Raji (cell line): ENCODE results near the gene TMEM192.

ENCODE experiments used
- POLR2A ChIP-seq: IDR thresholded peaks from 2 replicates; pipeline ENCODE4 v1.6.1; 2011; ENCODE audit warnings: low read depth, low read length, control low read depth; ENCODE audit not compliant: insufficient read depth

TMEM192 gene

DNA sequence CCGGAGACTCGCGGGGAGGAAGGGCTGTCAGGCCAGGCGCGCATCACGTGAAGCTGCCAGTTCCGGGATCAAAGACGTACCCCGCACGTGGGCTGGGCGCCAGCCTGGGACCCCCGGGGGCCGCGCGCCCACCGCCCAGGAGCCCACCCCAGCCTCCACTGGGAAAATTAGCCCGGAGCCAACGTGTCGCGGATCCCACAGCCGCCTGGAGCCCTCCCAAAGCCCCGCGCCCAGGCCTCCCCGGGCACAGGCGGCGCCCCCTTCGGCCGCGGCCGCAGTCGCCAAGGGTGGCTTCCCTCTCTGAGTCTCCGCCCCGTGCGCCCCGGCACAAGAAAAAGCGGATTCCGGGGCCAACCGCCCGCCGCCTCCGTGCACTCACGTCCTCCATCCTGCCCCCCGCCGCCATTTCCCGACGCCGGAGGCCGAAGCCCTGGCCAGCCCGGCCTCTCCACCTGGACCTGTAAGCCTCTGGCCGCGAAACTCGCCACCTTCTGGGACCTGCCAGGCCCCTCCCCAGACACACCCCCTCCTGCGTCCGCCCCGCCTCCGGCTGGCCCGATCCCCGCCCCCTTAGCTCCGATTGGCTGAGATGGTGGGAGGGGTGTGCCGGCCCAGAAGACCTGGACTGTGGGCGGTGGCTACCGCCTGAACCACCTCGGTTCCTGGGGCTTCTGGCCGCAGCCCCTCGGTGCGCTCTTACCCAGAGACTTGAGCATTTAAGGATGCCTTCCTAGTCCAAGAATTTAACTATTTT, at the start of gene TMEM192:
Gene TMEM192 (minus strand): TSS at position 493 of the 754 bp plus-strand sequence. CDS start 87 bp downstream, at position 406.
- TF ChIP-seq POLR2A: peak; percentile 68

DNA sequence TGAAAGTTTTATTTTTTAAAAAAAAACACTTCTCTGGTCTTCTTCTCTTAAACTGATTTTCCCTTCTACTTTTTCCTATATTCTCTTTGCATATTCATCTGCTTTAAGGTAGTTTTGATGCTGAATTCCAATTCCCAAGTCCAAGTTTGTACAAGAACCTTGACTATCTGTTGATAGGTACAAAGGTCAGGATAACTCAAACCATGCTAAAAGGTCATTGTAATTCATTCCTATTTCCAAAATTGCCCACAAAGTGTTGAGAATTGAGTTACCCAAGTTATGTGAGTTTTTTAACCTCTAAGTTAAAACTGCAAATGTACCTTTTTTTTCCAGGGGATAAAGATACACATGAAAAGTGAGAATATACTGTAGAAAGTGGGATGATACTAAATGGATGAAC, 46.1 kb upstream of the TMEM192 start:
- no peak for TF ChIP-seq POLR2A

DNA sequence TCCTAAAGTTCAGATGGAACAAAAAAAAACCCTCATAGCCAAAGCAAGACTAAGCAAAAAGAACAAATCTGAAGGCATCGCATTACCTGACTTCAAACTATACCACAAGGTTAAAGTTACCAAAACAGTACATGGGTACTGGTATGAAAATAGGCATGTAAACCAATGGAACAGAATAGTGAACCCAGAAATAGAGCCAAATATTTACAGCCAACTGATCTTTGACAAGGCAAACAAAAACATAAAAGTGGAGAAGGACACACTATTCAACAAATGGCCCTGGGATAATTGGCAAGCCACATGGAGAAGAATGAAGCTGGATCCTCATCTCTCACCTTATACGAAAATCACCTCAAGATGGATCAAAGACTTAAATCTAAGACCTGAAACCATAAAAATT, 44.2 kb upstream of the TMEM192 start:
- TF ChIP-seq POLR2A: no peak

DNA sequence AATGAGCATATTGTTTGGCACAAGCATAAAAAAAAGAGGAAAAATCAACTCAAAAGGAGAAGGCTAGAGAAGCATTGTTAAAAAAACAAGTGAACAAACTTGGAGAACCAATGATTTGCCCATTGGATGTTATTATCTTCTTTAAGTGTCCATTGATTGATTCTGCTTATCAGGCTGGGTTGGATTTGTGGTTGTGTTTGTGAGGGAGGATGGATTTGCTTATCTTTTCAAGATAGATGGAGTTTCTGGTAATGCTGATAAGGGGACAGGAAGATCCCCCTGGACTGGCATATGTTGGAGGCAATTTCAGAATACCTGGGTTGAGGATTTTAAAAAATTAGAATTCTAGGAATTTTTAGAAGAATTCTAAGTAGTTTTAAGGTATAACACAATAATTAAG, 41.8 kb upstream of the TMEM192 start:
- TF ChIP-seq POLR2A: no peak

DNA sequence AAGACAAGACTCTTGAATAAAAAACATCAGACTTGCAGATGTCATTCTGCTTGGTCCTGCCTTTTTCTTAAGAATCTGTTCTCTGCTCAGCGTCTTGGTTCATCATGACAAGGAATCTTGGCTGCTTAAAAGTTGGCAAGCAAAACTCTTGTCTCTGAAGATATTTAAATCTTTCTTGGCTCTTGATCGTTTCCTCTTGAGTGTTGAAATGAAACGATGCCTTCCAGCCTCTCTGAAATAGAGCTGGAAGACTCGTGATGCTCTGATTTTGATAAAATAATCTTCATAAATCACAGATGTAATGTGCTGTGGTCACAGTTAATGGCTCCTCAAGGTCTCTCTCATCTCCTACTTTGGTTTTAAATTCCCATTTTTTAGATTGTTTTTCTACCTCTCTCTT, 39.9 kb upstream of the TMEM192 start:
- TF ChIP-seq POLR2A: no peak

- no peak for TF ChIP-seq POLR2A
These were observed 39.1 kb upstream of the TMEM192 start for GRCh38 chr4:165151734-165152133.

DNA sequence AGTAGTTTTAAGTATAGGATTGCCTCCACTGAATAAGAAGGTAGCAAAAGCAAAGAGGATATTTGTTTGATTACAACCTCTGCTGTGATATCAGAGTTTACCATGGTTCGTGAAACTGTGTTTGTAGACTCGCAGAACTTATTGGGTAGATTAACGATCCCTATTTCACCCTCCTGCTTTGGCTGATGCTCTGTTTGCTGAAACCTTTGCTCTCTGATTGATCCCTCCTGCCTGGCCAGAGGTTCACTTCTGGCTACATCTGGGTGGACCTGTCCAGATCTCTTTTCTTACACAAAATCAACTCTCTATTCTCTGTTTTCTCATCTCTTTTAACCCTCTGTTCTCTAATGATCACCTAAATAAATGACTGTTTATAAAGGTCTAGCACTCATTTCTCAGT, 37.9 kb upstream of the TMEM192 start:
- TF ChIP-seq POLR2A: no peak

GRCh38 chr4:165138843-165139242, 26.2 kb upstream of the TMEM192 start:
- TF ChIP-seq POLR2A: no peak

DNA sequence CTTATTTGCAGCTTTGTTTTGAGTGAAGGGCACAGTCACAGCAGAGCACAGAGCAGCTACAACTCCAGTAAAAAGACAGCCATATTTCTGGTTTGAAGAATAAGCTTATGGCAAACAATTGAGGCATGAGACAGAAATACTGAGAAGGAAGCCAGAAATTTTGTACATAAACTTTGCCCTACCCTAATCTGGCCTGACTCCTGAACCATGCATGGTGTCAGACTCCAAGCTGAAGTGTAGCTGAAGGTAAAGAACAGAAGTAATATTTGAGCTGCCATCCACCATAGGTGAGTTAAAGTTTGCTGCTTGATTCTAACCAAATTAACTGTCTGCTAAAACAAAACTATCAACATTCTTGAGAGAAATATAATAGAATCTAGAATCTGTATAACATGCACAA, 24.5 kb upstream of the TMEM192 start:
- no peak for TF ChIP-seq POLR2A

DNA sequence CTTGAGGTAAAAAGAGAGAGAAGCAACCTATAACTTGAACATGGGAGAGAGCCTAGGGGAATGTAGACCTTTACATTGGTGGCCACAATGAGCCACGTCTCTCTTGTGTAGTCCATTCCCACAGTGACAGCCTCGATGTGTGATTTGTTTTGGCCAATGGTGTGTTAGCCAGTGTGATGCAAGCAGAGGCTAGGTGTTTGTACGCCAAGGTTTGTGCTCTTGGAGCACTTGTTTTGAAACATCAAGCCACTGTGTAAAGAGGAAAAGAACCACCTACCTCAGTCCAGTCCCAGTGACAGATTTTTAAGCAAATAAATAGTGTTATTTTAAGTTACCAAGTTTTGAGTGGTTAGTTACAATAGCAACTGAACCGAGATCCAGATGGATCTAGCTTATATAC, 23.9 kb upstream of the TMEM192 start:
- TF ChIP-seq POLR2A: no peak

- TF ChIP-seq POLR2A: no peak
These were observed 20.5 kb upstream of the TMEM192 start for GRCh38 chr4:165133150-165133549.

- TF ChIP-seq POLR2A: no peak
These were observed 18.7 kb upstream of the TMEM192 start for GRCh38 chr4:165131247-165131832.

- TF ChIP-seq POLR2A: no peak
These were observed 17.3 kb upstream of the TMEM192 start for GRCh38 chr4:165129924-165130323.

DNA sequence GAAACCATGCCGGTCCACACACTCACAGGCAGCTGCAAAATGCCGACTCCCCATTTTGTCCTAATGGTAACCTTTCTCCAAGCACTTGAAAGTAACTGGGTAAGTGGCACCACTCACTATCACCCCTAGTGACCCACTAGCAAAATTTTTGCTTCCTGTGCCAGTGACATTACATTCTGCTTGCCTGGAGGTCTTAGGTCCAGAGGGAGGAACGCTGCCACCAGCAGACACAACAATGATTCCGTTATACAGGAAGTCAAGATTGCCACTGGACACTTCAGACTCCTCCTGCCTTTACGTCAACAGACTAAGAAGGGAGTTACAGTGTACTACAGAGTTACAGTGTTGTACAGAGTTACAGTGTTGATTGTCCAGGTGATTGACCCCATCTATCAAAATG, 11.8 kb upstream of the TMEM192 start:
- no peak for TF ChIP-seq POLR2A

- no peak for TF ChIP-seq POLR2A
These were observed 5.7 kb upstream of the TMEM192 start for GRCh38 chr4:165118256-165118909.

GRCh38 chr4:165115301-165115700, 2.6 kb upstream of the TMEM192 start:
- TF ChIP-seq POLR2A: no peak

DNA sequence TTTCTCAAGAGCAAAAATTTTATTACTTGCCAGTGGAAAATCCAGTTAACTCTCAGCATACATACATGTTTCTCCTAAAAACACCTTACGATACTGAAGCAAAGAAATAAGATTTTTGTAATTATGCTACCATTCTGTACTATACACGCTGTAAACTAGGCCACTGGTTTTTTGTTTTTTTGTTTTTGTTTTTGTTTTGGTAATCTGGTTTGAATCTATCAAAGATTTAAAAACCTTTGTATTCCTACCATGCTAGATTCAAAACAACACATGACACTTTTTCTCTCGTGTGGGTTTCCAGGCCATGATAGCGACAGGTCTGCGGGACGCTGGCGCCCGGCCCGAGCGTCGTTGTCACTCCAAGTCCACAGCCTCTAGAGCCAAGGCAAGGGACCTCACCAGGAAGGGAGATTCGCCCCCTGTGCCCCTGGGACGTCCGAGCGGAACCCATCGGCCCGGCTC, 723 bp downstream of the TMEM192 start:
- TF ChIP-seq POLR2A: no peak

DNA sequence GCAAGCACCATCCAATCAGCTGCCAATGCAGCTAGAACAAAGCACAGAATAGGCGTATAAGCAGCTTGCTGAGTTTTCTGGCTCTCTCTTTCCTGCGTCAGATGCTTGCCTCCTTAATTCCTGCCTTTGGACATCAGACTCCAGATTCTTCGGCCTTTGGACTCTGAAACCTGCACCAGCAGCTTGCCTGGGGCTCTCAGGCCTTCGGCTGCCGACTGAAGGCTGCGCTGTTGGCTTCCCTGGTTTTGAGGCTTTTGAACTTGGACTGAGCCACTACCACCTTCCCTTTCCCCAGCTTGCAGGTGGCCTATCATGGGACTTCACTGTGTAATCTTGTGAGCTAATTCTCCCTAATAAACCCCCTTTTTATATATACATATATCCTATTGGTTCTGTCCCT, 6.1 kb downstream of the TMEM192 start:
- no peak for TF ChIP-seq POLR2A
